HepG2 (cell line): ENCODE data around the gene KIZ. TPM values are rescaled to one million over a fixed set of nuclear protein-coding genes. Genes with fewer than 3 reads are reported as not detected.

Source experiments
- ARID2 ChIP-seq: sonication (generic); formaldehyde crosslinking; IDR thresholded peaks from 2 replicates; pipeline ENCODE4 v1.8.1; 2022; ENCODE audit warnings: mild to moderate bottlenecking, missing genetic modification reagents, borderline replicate concordance
- ERF ChIP-seq: IDR thresholded peaks from 2 replicates; pipeline ENCODE4 v1.6.1; 2018; ENCODE audit warnings: missing biosample characterization, missing genetic modification reagents
- FOXA3 ChIP-seq: IDR thresholded peaks from 2 replicates; pipeline ENCODE4 v1.6.1; 2016; ENCODE audit warnings: missing genetic modification reagents, missing compliant biosample characterization
- GRHL1 ChIP-seq: sonication (generic); formaldehyde crosslinking; conservative IDR thresholded peaks from 2 replicates; pipeline ENCODE4 v1.8.0; 2022; ENCODE audit warnings: missing genetic modification reagents
- KMT2A ChIP-seq: sonication (generic); formaldehyde crosslinking; IDR thresholded peaks from 2 replicates; pipeline ENCODE4 v1.4.0; 2020; ENCODE audit warnings: missing genetic modification reagents
- MXD3 ChIP-seq: IDR thresholded peaks from 2 replicates; pipeline ENCODE4 v1.6.1; 2016; ENCODE audit warnings: mild to moderate bottlenecking, missing biosample characterization, missing genetic modification reagents
- RBM22 ChIP-seq: fragments of 200-400 bp; formaldehyde crosslinking; optimal IDR thresholded peaks from 2 replicates; pipeline ENCODE3; 2017; ENCODE audit warnings: mild to moderate bottlenecking, low read length, moderate library complexity
- WIZ ChIP-seq: sonication (generic); formaldehyde crosslinking; IDR thresholded peaks from 2 replicates; pipeline ENCODE4 v1.5.1; 2020; ENCODE audit warnings: mild to moderate bottlenecking, missing genetic modification reagents
- ZNF280D ChIP-seq: sonication (generic); formaldehyde crosslinking; IDR thresholded peaks from 2 replicates; pipeline ENCODE4 v1.5.1; 2020; ENCODE audit warnings: mild to moderate bottlenecking, missing genetic modification reagents
- ZNF318 ChIP-seq: sonication (generic); formaldehyde crosslinking; IDR thresholded peaks from 2 replicates; pipeline ENCODE4 v1.4.0; 2020; ENCODE audit warnings: mild to moderate bottlenecking, missing genetic modification reagents
- ZNF362 ChIP-seq: sonication (generic); formaldehyde crosslinking; IDR thresholded peaks from 2 replicates; pipeline ENCODE4 v1.4.0; 2020; ENCODE audit warnings: missing genetic modification reagents, mild to moderate bottlenecking, borderline replicate concordance
- ZNF431 ChIP-seq: sonication (generic); formaldehyde crosslinking; IDR thresholded peaks from 2 replicates; pipeline ENCODE4 v1.9.0; 2022; ENCODE audit warnings: missing genetic modification reagents, low read depth, mild to moderate bottlenecking, borderline replicate concordance
- ZNF563 ChIP-seq: sonication (generic); formaldehyde crosslinking; IDR thresholded peaks from 2 replicates; pipeline ENCODE4 v1.8.0; 2022; ENCODE audit warnings: mild to moderate bottlenecking, moderate library complexity, missing genetic modification reagents
- polyA plus RNA-seq, 8 experiments: library from polyadenylated mRNA; depleted of rRNA in 3 of 8; stranded (reverse) in 7 of 8; unstranded in 1 of 8; fragments of >200 nt; fragmentation: Illumina TruSeq in 4 of 8; extraction: Trizol in 4 of 8; gene quantifications; 2 replicates each; pipeline versions ENCODE4 v1.2.1 to v1.2.3, GENCODE V29; 2011 to 2016; ENCODE audit warnings: low read depth in 4 of 8, missing spikeins in 1 of 8, mixed read lengths in 1 of 8; ENCODE audit not compliant: insufficient read depth in 1 of 8
- total RNA-seq, 5 experiments: library from RNA; depleted of rRNA; stranded (reverse); fragments of >200 nt; fragmentation: Illumina TruSeq; extraction: Trizol; gene quantifications; 2 replicates each; pipeline ENCODE4 v1.2.3, GENCODE V29; 2016; ENCODE audit warnings: low read depth in 1 of 5

Gene KIZ
- total and polyA plus RNA-seq, 2 of the 13 experiments (the other 11 are each of a cell fraction or from before 2014, with no cell fraction given): 46.3 to 114 TPM

- no peak for TF ChIP-seq ZNF318 (CRISPR knock-in tag)
- peak; percentile 94; the same call in 1 of the 2 replicates for TF ChIP-seq WIZ
- peak; percentile 34; the same call in 1 of the 2 replicates for TF ChIP-seq FOXA3 (CRISPR knock-in tag)
- TF ChIP-seq ERF: peak; percentile 54; the same call in 1 of the 2 replicates
- no peak for TF ChIP-seq MXD3
- 0 out of 2 replicates have a peak, but pooled peaks have one; percentile 30 for TF ChIP-seq KMT2A (CRISPR knock-in tag)
- TF ChIP-seq ZNF563 (CRISPR knock-in tag): no peak
- peak; percentile 30 for TF ChIP-seq ZNF280D
- 0 out of 2 replicates have a peak, but pooled peaks have one; percentile 48 for TF ChIP-seq ZNF431 (CRISPR knock-in tag)
- TF ChIP-seq GRHL1 (CRISPR knock-in tag): no peak
- 0 out of 2 replicates have a peak, but pooled peaks have one; percentile 37 for TF ChIP-seq ARID2 (CRISPR knock-in tag)
- TF ChIP-seq ZNF362 (CRISPR knock-in tag): no peak
- TF ChIP-seq RBM22: peak; percentile 38
Measured at GRCh38 chr20:21139881-21140566, 14.1 kb downstream of the KIZ start (continued).
